Hepatocyte (in vitro differentiated cells): ENCODE data around the gene PTPRN2. TPM values are rescaled to one million over a fixed set of nuclear protein-coding genes. Genes with fewer than 3 reads are reported as not detected.

Experiments
- DNase-seq: peaks from one replicate; pipeline ENCODE4 v3.0.0-alpha.2; 2016; ENCODE audit warnings: low spot score
- H2AFZ ChIP-seq: fragments of 200-600 bp; sonication (generic); 2 replicates; pipeline ENCODE4 v1.6.0; 2016; ENCODE audit warnings: antibody characterized with exemption, mild to moderate bottlenecking
- H3K27ac ChIP-seq: fragments of 200-600 bp; sonication (generic); 2 replicates; pipeline ENCODE4 v1.5.1; 2016; ENCODE audit warnings: mild to moderate bottlenecking
- H3K27me3 ChIP-seq: fragments of 200-600 bp; sonication (generic); 2 replicates; pipeline ENCODE4 v1.6.1; 2016
- H3K36me3 ChIP-seq: fragments of 200-600 bp; sonication (generic); replicated peaks from 2 replicates; pipeline ENCODE4 v1.5.1; 2016; ENCODE audit warnings: low read depth; ENCODE audit not compliant: insufficient read depth
- H3K4me1 ChIP-seq: fragments of 200-600 bp; sonication (generic); 2 replicates; pipeline ENCODE4 v1.5.1; 2016; ENCODE audit warnings: mild to moderate bottlenecking, moderate library complexity; ENCODE audit not compliant: insufficient read depth
- H3K4me2 ChIP-seq: fragments of 200-600 bp; sonication (generic); 2 replicates; pipeline ENCODE4 v1.6.0; 2016
- H3K4me3 ChIP-seq: fragments of 200-600 bp; sonication (generic); 2 replicates; pipeline ENCODE4 v1.5.1; 2016; ENCODE audit warnings: mild to moderate bottlenecking
- H3K79me2 ChIP-seq: fragments of 200-600 bp; sonication (generic); 2 replicates; pipeline ENCODE4 v1.6.0; 2017; ENCODE audit warnings: mild to moderate bottlenecking
- H3K9me2 ChIP-seq: fragments of 200-600 bp; sonication (generic); replicated peaks from 2 replicates; pipeline ENCODE4 v1.6.0; 2017; ENCODE audit warnings: mild to moderate bottlenecking; ENCODE audit not compliant: insufficient read depth
- H3K9me3 ChIP-seq: fragments of 200-600 bp; sonication (generic); 2 replicates; pipeline ENCODE4 v1.5.1; 2016; ENCODE audit warnings: low read depth, mild to moderate bottlenecking
- H4K20me1 ChIP-seq: fragments of 200-600 bp; sonication (generic); 2 replicates; pipeline ENCODE4 v1.6.0; 2016; ENCODE audit warnings: mild to moderate bottlenecking; ENCODE audit not compliant: insufficient read depth, poor library complexity, severe bottlenecking
- EZH2 ChIP-seq: fragments of 200-600 bp; sonication (generic); IDR thresholded peaks from 2 replicates; pipeline ENCODE4 v1.6.1; 2016; ENCODE audit warnings: antibody characterized with exemption, mild to moderate bottlenecking, borderline replicate concordance
- EZH2phosphoT487 ChIP-seq: fragments of 200-600 bp; sonication (generic); IDR thresholded peaks from one replicate; pipeline ENCODE4 v1.6.1; 2018; ENCODE audit warnings: antibody characterized with exemption, mild to moderate bottlenecking, low read depth, moderate library complexity; ENCODE audit not compliant: unreplicated experiment, severe bottlenecking
- WGBS: methylation state at CpG from one replicate; pipeline ENCODE4 v1.1.6; 2016; ENCODE audit warnings: low lambda C conversion rate; ENCODE audit errors: missing lambda C conversion rate; 5-methylcytosine and 5-hydroxymethylcytosine counted together
- polyA plus RNA-seq: library from polyadenylated mRNA; unstranded; fragments of >200 nt; fragmentation: Nextera tagmentation; extraction: Ambion mirVana; gene quantifications from 2 replicates; pipeline ENCODE4 v1.2.1, GENCODE V29; 2016
- total RNA-seq: library from RNA; depleted of rRNA; stranded (reverse); fragments of >200 nt; gene quantifications from 2 replicates; pipeline ENCODE4 v1.2.3, GENCODE V29; 2014
- TF ChIP-seq, protein P1 (sequence below): fragments of 200-600 bp; sonication (generic); IDR thresholded peaks from 2 replicates; pipeline ENCODE4 v1.5.1; 2016; ENCODE audit warnings: antibody characterized with exemption, mild to moderate bottlenecking; ENCODE audit not compliant: poor library complexity

The PTPRN2 gene
- total and polyA plus RNA-seq, 2 experiments from 2014 or later: 2.1 to 3.3 TPM

DNA sequence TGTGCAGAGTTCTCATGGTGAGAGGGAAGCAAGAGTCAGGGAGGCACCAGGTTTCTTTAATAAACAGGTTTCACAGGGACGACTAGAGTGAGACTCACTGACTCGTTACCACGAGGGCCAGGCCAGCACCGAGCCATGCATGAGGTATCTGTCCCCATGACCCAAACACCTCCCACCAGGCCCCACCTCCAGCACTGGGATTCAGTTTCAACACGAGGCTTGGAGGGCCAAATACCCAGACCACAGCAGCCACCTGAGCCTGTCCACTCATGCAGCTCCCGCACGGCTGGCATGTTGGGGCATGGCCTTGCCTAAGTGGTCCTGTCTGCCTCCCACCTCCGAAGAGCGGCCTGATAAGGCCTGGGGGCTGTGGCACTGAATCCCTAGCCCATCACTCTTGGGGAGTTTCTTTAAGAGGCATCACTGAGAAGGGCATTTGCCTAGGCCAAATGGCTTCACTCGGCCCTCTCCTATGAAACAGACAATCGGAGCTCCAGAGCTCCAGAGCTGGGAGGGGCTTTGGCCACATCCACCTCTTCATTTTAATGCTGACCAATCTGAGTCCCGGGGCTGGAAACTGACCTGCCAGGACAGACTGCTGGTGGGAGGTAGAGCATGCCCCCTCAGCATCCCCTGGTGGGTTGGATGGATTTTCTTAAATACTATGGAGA, 1093.0 kb downstream of the PTPRN2 start:
- no peak overlapping the region for H3K4me3 ChIP-seq
- no peaks in the 10 kb centered on the region for H3K4me1 ChIP-seq
- no peaks in the 10 kb centered on the region for H3K36me3 ChIP-seq
- no peaks in the 10 kb centered on the region for H3K79me2 ChIP-seq
- no peaks in the 10 kb centered on the region for H3K9me3 ChIP-seq
- H2AFZ ChIP-seq: no peak overlapping the region
- H3K27ac ChIP-seq: no peak overlapping the region
- TF ChIP-seq EZH2phosphoT487: no peak
- TF ChIP-seq, protein P1, sequence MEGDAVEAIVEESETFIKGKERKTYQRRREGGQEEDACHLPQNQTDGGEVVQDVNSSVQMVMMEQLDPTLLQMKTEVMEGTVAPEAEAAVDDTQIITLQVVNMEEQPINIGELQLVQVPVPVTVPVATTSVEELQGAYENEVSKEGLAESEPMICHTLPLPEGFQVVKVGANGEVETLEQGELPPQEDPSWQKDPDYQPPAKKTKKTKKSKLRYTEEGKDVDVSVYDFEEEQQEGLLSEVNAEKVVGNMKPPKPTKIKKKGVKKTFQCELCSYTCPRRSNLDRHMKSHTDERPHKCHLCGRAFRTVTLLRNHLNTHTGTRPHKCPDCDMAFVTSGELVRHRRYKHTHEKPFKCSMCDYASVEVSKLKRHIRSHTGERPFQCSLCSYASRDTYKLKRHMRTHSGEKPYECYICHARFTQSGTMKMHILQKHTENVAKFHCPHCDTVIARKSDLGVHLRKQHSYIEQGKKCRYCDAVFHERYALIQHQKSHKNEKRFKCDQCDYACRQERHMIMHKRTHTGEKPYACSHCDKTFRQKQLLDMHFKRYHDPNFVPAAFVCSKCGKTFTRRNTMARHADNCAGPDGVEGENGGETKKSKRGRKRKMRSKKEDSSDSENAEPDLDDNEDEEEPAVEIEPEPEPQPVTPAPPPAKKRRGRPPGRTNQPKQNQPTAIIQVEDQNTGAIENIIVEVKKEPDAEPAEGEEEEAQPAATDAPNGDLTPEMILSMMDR: no peak
- no peak for TF ChIP-seq EZH2
- WGBS: 82% methylated on average over 12 of the region's 12 CpGs
- no peaks in the 10 kb centered on the region for H3K27me3 ChIP-seq
- H4K20me1 ChIP-seq: no peaks in the 10 kb centered on the region
- no peak overlapping the region for H3K4me2 ChIP-seq
- H3K9me2 ChIP-seq: no peaks in the 10 kb centered on the region
- no peak for DNase-seq

DNA sequence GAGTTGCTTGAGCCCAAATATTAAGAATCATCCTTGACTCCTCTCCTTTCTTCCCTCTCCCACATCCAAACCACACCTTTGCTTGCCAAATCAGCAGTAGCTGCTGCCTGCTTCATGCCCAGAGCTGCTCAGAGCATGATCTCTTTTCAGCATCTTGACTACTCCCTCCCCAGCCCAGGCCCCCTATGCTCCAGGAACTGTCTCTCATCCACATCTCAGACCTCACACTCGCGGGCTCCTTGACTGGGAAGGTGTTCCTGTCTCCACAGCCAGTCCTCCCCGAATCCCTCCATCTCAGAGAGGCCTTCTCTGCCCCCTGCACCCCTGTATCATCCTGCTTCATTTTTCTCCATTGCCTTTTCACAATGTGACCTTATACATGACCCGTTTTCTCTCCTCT, 1093.8 kb downstream of the PTPRN2 start:
- no peak overlapping the region for H3K4me3 ChIP-seq
- H3K4me1 ChIP-seq: no peaks in the 10 kb centered on the region
- WGBS: 84% methylated on average over 4 of the region's 4 CpGs
- no peak overlapping the region for H3K27ac ChIP-seq
- H3K9me3 ChIP-seq: no peaks in the 10 kb centered on the region
- no peak for DNase-seq
- no peaks in the 10 kb centered on the region for H3K9me2 ChIP-seq
- no peak overlapping the region for H3K4me2 ChIP-seq
- H4K20me1 ChIP-seq: no peaks in the 10 kb centered on the region
- no peaks in the 10 kb centered on the region for H3K36me3 ChIP-seq
- no peak overlapping the region for H2AFZ ChIP-seq
- TF ChIP-seq, protein P1: no peak
- TF ChIP-seq EZH2phosphoT487: no peak
- no peak for TF ChIP-seq EZH2
- H3K79me2 ChIP-seq: no peaks in the 10 kb centered on the region
- no peaks in the 10 kb centered on the region for H3K27me3 ChIP-seq

DNA sequence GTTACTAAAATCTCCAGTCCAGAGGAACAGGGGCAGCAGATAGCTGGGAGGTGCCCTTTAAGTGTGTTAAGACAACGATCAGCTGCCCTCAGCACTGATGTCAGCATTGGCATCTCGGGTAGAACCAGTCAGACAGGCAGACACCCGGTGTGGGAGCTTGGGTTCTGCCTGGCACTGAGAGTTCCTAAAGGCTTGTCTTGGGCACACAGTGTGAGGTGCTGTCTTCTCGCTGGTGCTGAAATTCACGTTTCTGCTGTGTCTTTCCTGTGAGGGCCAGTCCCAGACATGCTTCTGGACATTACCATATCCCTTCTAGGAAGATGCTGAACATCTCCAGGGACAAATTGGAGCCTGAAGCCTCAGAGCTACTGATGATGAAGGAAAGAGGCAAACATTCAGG, 1094.6 kb downstream of the PTPRN2 start:
- no peak for DNase-seq
- Histone ChIP-seq H3K9me2 (no peaks in the 10 kb centered on the region), H2AFZ (no peak overlapping the region), H3K27ac (no peak overlapping the region), H4K20me1 (no peaks in the 10 kb centered on the region), H3K79me2 (no peaks in the 10 kb centered on the region), H3K4me1 (no peaks in the 10 kb centered on the region), H3K27me3 (no peaks in the 10 kb centered on the region), H3K9me3 (no peaks in the 10 kb centered on the region), H3K4me3 (no peak overlapping the region), H3K4me2 (no peak overlapping the region), H3K36me3 (no peaks in the 10 kb centered on the region)
- TF ChIP-seq, protein P1: no peak
- WGBS: 67% methylated on average over 5 of the region's 5 CpGs
